Heart right ventricle (tissue), 16 donors: ENCODE measurements around the gene SHMT1. TPM values are rescaled to one million over a fixed set of nuclear protein-coding genes. Genes with fewer than 3 reads are reported as not detected.
"Not testable (repeated sequence)": the region's sequence is repeated elsewhere in the genome, so short reads cannot be mapped to it uniquely, and the experiment has no call there.

Experiments used
- ATAC-seq, 8 donors: fragments of 200-7000 bp; cut with Tn5 transposase; one replicate each; pipeline ENCODE4 v1.9.1; 2020; ENCODE audit warnings: mild to moderate bottlenecking in 8 of 8, moderate library complexity in 8 of 8, moderate number of reproducible peaks in 1 of 8
- DNase-seq, 2 donors: peaks; one replicate each; pipeline ENCODE4 v3.0.0-alpha.2; 2020
- H3K27ac ChIP-seq, 10 donors: fragments of 200-600 bp; sonication (generic) in 2 of 10; one replicate each; pipeline versions ENCODE4 v1.5.0 to v1.8.0; 2020 to 2022; ENCODE audit warnings: mild to moderate bottlenecking in 3 of 10
- H3K27me3 ChIP-seq, 7 donors: fragments of 200-600 bp; one replicate each; pipeline ENCODE4 v1.8.0; 2021 to 2022; ENCODE audit warnings: mild to moderate bottlenecking in 2 of 7
- H3K36me3 ChIP-seq, 9 donors: fragments of 200-600 bp; sonication (generic) in 1 of 9; one replicate each; pipeline versions ENCODE4 v1.5.0 to v1.8.0; 2020 to 2022; ENCODE audit warnings: mild to moderate bottlenecking in 2 of 9
- H3K4me1 ChIP-seq, 9 donors: fragments of 200-600 bp; sonication (generic) in 1 of 9; one replicate each; pipeline versions ENCODE4 v1.5.0 to v1.8.0; 2020 to 2022; ENCODE audit warnings: mild to moderate bottlenecking in 4 of 9
- H3K4me3 ChIP-seq, 10 donors: fragments of 200-600 bp; sonication (generic) in 2 of 10; one replicate each; pipeline versions ENCODE4 v1.5.0 to v1.8.0; 2020 to 2022; ENCODE audit warnings: mild to moderate bottlenecking in 7 of 10, moderate library complexity in 2 of 10
- H3K9me3 ChIP-seq, 11 donors: fragments of 200-600 bp in 10 of 11; sonication (generic) in 2 of 11; one replicate each; pipeline versions ENCODE4 v1.5.0 to v1.8.0; 2013 to 2022; ENCODE audit warnings: mild to moderate bottlenecking in 2 of 11, control low read depth in 1 of 11, moderate library complexity in 1 of 11
- WGBS, 2 donors: extraction: QIAGEN DNeasy Blood & Tissue Kit; methylation state at CpG; one replicate each; pipeline ENCODE4 v1.1.7; 2013; ENCODE audit warnings: inconsistent platforms in 1 of 2; 5-methylcytosine and 5-hydroxymethylcytosine counted together
- intact Hi-C, 10 donors: fragments of 100-400 bp; cut with DNase I; formaldehyde crosslinking; loops; one replicate each; pipeline versions ENCODE4 v1.11.1 to v1.14.2; 2022
- polyA plus RNA-seq, 2 donors: library from polyadenylated mRNA; stranded (reverse); fragments of 200-250 nt; gene quantifications; one replicate each; pipeline ENCODE4 v1.2.3, GENCODE V29; 2013
- total RNA-seq, 10 donors: library from RNA; stranded (reverse); fragmentation: NEBNext Ultra II Directional in 3 of 10; extraction: Animal tissue kit (Norgen Biotek cat#: 25700) in 3 of 10; gene quantifications; one replicate each; pipeline versions ENCODE4 v1.2.1 to v1.2.4, GENCODE V29; 2021 to 2023
- TF ChIP-seq, protein P1 (sequence below), 9 donors: fragments of 200-600 bp; sonication (generic) in 2 of 9; IDR thresholded peaks; one replicate each; pipeline versions ENCODE4 v1.5.0 to v1.8.0; 2021 to 2022; ENCODE audit warnings: antibody characterized with exemption in 9 of 9, mild to moderate bottlenecking in 5 of 9, moderate library complexity in 1 of 9
- donor health status: Arrhythmogenic right ventricular cardiomyopathy.
- donor health status: ischemic (EF 13 %, LVEDD 7.1; RV severe dilation, severe dysfunction).
- donor health status: healthy with polysubstance abuse.
- donor health status: DM: no; HTN: yes; CAD: no.
- donor health status: DM: no; HTN: no; CAD: no.
- donor health status: ischemic (EF 25% LVEDD 6.9; RV normal size, moderate dysfunction).
- donor health status: ischemic (EF 25% LVEDD 5.7; RV mildly dilated, moderate dysfunction).
- donor health status: healthy.
- donor health status: DM: yes; HTN: yes; CAD: no.
- donor health status: Ischemic cardiomyopathy.
- donor health status: ischemic (EF 35%, LVEDD 5.7; RV mildly dilated, moderate dysfunction).
- donor health status: nonischemic (EF 11% LVEDD 7.7; RV severe dilation, severe dysfunction).
- donor health status: DM: yes; HTN: yes; CAD: no.
- donor health status: PGD.
- donor health status: ischemic (EF 29% LVEDD 5.4; RV normal size, mild dysfunction).
- donor health status: nonischemic (EF 23%, LVEDD 6.1; RV moderate dilation, normal function).

SHMT1 gene
- total and polyA plus RNA-seq, 12 donors, result 2.7 to 11.6 (median 5.9) TPM

DNA sequence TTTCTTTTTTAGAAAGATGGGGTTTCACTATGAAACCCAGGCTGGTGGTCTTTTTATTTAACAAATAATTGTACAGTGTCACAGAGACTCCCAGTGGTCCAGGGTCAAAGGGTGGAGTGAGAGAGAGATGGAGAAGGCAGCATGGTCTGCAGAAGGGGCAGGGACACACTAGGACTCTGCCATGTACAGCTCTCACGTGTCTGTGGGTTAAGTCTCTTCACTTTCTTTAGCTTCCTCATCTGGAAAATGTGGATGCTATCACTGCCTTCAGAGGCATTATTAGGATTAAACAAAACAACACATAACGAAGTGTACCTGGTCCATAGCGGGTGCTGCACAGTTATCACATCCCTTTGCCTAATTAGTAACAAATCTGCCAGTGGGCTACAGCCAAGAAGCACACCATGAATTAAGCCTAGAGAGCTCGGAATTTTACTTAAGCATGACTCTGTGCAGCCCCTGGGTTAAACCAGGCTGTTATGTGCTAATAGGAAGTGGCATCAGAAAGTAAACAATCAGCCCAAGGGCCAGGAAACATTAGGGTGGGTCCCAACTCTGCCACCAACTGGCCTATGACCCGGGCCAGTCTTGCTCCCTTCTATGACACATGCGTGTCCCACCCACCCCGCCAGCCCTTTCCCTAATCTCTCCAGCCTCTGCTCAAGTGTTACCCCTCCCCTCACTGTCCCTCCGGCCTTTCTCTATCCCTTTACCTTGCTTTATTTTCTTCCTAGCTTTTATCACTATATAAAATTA, 62.4 kb downstream of the SHMT1 start:
- Histone ChIP-seq H3K27me3 (no peaks in the 10 kb centered on the region), H3K4me3 (no peak overlapping the region), H3K36me3 (peaks cover 0 to 82% (median 45%) of the 10 kb centered on the region in 9 donors), H3K4me1 (peaks cover 0 to 19% (median 0%) of the 10 kb centered on the region in 9 donors), H3K9me3 (no peaks in the 10 kb centered on the region), H3K27ac (peak overlapping the region in 1 of 10 donors; percentile 64)
- 83 to 87% methylated on average over 8 of the region's 8 CpGs for WGBS, 2 donors
- intact Hi-C loops, result no loop called here
- ATAC-seq, result peak in 3 of 8 donors; percentile 27 to 35 (median 29)
- DNase-seq, result no peak
- TF ChIP-seq, protein P1, sequence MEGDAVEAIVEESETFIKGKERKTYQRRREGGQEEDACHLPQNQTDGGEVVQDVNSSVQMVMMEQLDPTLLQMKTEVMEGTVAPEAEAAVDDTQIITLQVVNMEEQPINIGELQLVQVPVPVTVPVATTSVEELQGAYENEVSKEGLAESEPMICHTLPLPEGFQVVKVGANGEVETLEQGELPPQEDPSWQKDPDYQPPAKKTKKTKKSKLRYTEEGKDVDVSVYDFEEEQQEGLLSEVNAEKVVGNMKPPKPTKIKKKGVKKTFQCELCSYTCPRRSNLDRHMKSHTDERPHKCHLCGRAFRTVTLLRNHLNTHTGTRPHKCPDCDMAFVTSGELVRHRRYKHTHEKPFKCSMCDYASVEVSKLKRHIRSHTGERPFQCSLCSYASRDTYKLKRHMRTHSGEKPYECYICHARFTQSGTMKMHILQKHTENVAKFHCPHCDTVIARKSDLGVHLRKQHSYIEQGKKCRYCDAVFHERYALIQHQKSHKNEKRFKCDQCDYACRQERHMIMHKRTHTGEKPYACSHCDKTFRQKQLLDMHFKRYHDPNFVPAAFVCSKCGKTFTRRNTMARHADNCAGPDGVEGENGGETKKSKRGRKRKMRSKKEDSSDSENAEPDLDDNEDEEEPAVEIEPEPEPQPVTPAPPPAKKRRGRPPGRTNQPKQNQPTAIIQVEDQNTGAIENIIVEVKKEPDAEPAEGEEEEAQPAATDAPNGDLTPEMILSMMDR (IDR thresholded peaks at IDR 0.05), result no peak

DNA sequence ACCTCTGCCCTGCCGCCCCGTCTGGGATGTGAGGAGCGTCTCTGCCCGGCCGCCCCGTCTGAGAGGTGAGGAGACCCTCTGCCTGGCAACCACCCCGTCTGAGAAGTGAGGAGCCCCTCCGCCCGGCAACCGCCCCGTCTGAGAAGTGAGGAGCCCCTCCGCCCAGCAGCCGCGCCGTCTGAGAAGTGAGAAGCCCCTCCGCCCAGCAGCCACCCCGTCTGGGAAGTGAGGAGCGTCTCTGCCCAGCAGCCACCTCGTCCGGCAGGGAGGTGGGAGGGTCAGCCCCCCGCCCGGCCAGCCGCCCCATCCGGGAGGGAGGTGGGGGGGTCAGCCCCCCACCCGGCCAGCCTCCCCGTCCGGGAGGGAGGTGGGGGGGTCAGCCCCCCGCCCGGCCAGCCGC, 65.3 kb downstream of the SHMT1 start:
- H3K27ac ChIP-seq, intact Hi-C loops: not testable (repeated sequence)
- WGBS, 2 donors, result 93 to 96% methylated on average over 9 to 26 of the region's 30 CpGs

DNA sequence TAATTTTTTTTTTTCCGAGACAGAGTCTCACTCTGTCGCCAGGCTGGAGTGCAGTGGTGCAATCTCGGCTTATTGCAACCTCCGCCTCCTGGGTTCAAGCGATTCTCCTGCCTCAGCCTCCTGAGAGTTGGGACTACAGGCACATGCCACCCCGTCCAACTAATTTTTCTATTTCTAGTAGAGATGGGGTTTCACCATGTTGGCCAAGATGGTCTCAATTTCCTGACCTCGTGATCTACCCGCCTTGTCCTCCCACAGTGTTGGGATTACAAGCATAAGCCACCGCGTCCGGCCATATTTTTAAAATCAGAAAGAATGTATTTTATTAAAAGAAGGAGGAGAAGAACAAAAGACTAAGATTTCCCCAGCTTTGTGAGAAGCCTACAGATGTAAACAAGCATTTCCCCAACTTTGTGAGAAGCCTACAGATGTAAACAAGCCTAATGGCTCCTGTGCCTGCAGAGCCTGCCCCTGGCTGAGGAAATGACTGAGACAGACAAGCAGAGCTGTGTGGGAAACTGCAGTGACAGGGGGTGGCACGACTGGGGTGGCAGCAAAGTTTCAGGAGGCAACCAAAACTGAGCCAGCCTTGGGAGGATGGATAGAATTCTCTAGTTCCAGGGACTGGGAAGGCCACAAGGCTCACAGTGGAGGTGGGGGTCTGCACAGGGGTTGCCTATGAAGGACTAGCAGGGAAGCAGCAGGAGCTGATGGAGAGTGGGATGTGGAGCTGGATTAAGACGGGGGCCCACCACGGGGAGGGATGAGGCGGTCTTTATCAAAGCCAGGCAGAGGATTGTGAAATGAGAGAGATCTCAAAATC, 71.4 kb downstream of the SHMT1 start:
- TF ChIP-seq, protein P1 (IDR thresholded peaks at IDR 0.05), result no peak
- DNase-seq (no peak), ATAC-seq (no peak)
- H3K9me3 ChIP-seq, result no peaks in the 10 kb centered on the region
- H3K4me3 ChIP-seq, result no peak overlapping the region
- intact Hi-C loops, result no loop called here
- peaks cover 0 to 98% (median 34%) of the 10 kb centered on the region in 9 donors for H3K36me3 ChIP-seq
- 96% methylated on average over 15 of the region's 15 CpGs for WGBS, 2 donors
- no peak overlapping the region for H3K27ac ChIP-seq
- H3K4me1 ChIP-seq, result no peaks in the 10 kb centered on the region
- H3K27me3 ChIP-seq, result no peaks in the 10 kb centered on the region

More for the DNA sequence above, 65.3 kb downstream of the SHMT1 start:
- Histone ChIP-seq H3K4me1 (peaks cover 0 to 19% (median 0%) of the 10 kb centered on the region in 9 donors), H3K36me3 (peaks cover 0 to 80% (median 37%) of the 10 kb centered on the region in 9 donors)
- not testable (repeated sequence) for H3K4me3 ChIP-seq, ATAC-seq, H3K9me3 ChIP-seq, H3K27me3 ChIP-seq, DNase-seq

DNA sequence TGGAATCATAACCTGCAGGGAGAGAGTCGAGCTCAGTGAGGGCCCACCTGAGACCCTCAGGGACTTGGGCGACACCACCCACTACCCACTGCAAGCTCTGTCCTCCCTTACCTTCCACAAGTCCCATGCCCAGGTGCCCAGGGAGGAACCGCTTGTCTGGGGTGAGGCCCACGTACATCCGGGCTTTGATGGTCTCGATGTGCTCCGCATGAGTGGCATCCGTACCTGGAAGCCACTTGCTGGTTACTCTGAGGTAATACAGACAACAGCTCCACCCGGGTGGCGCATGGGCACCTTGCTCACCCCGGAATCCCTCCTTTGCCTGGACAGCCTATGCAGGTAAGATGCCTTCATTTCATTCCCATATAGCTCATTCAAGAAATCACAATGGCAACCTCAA, 78.1 kb downstream of the SHMT1 start:
- TF ChIP-seq, protein P1 (IDR thresholded peaks at IDR 0.05), result no peak
- Histone ChIP-seq H3K4me1 (peaks cover 0 to 7% (median 0%) of the 10 kb centered on the region in 9 donors), H3K36me3 (peaks cover 5 to 100% (median 57%) of the 10 kb centered on the region in 9 donors), H3K27ac (no peak overlapping the region), H3K4me3 (no peak overlapping the region), H3K9me3 (no peaks in the 10 kb centered on the region), H3K27me3 (no peaks in the 10 kb centered on the region)
- DNase-seq, result no peak
- intact Hi-C loops, result no loop called here
- no peak for ATAC-seq
- 97 to 98% methylated on average over 11 of the region's 11 CpGs for WGBS, 2 donors
